Left lung (tissue), 10 donors: ENCODE data around the gene CBL. TPM values are rescaled to one million over a fixed set of nuclear protein-coding genes. Genes with fewer than 3 reads are reported as not detected.
"Not testable (repeated sequence)": the region's sequence is repeated elsewhere in the genome, so short reads cannot be mapped to it uniquely, and the experiment has no call there.

Experiments used
- ATAC-seq: fragments of 200-7000 bp; cut with Tn5 transposase; one replicate; pipeline ENCODE4 v1.9.1; 2020; ENCODE audit warnings: moderate library complexity
- DNase-seq, 4 donors: peaks; one replicate each; pipeline ENCODE4 v3.0.0-alpha.2; 2013 to 2020
- H3K27ac ChIP-seq, 2 donors: fragments of 200-600 bp; sonication (generic) in 1 of 2; one replicate each; pipeline versions ENCODE4 v1.5.0 to v1.8.0; 2020 to 2021
- H3K27me3 ChIP-seq, 2 donors: fragments of 200-600 bp; sonication (generic) in 1 of 2; one replicate each; pipeline versions ENCODE4 v1.5.0 to v1.8.0; 2020 to 2021
- H3K36me3 ChIP-seq, 2 donors: fragments of 200-600 bp; sonication (generic) in 1 of 2; one replicate each; pipeline versions ENCODE4 v1.5.0 to v1.8.0; 2020 to 2021
- H3K4me1 ChIP-seq, 2 donors: fragments of 200-600 bp; one replicate each; pipeline ENCODE4 v1.8.0; 2021
- H3K4me3 ChIP-seq, 2 donors: fragments of 200-600 bp; sonication (generic) in 1 of 2; one replicate each; pipeline versions ENCODE4 v1.5.0 to v1.8.0; 2020 to 2021; ENCODE audit warnings: mild to moderate bottlenecking in 1 of 2
- H3K9me3 ChIP-seq, 2 donors: fragments of 200-600 bp; sonication (generic) in 1 of 2; one replicate each; pipeline versions ENCODE4 v1.5.0 to v1.8.0; 2020 to 2021
- intact Hi-C, 2 donors: fragments of 100-400 bp; cut with DNase I; formaldehyde crosslinking; loops; one replicate each; pipeline versions ENCODE4 v1.11.2 to v1.14.2; 2022
- polyA plus RNA-seq, 6 donors: library from polyadenylated mRNA; unstranded; fragments of 120-200 nt; gene quantifications; one replicate each; pipeline ENCODE4 v1.2.1, GENCODE V29; 2013; ENCODE audit not compliant: insufficient read length in 6 of 6
- total RNA-seq, 2 donors: library from RNA; stranded (reverse); fragmentation: NEBNext Ultra II Directional; extraction: Animal tissue kit (Norgen Biotek cat#: 25700); gene quantifications; one replicate each; pipeline ENCODE4 v1.2.1, GENCODE V29; 2021
- TF ChIP-seq, protein P1 (sequence below), 2 donors: fragments of 200-600 bp; sonication (generic) in 1 of 2; IDR thresholded peaks; one replicate each; pipeline versions ENCODE4 v1.5.0 to v1.8.0; 2021; ENCODE audit warnings: antibody characterized with exemption in 2 of 2
- donor health status: DM: no; HTN: yes; CAD: no.
- donor health status: DM: no; HTN: no; CAD: no.

The CBL gene
- total and polyA plus RNA-seq, 8 donors, result 18.9 to 36.6 (median 22.1) TPM

DNA sequence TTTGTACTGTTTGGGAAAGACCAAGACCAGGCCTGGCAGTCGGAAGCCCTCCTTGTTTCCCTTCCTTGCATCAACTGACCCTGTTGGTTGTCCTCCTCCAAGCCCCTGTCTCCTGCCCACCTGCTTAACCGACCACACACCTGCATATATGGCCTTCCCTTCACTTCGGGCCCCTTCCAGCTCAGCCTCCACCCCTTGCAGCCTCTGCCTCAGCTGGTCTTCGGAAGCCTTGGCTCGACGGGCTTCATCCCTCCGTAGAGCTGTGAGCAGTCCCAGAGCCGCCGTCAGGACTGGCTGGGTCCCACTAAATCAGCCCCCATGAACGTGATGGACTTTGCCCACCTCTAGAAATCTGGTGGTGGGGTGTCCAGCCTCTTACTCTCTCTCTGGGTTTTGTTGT lies 12.5 kb upstream of the CBL start:
- TF ChIP-seq, protein P1, sequence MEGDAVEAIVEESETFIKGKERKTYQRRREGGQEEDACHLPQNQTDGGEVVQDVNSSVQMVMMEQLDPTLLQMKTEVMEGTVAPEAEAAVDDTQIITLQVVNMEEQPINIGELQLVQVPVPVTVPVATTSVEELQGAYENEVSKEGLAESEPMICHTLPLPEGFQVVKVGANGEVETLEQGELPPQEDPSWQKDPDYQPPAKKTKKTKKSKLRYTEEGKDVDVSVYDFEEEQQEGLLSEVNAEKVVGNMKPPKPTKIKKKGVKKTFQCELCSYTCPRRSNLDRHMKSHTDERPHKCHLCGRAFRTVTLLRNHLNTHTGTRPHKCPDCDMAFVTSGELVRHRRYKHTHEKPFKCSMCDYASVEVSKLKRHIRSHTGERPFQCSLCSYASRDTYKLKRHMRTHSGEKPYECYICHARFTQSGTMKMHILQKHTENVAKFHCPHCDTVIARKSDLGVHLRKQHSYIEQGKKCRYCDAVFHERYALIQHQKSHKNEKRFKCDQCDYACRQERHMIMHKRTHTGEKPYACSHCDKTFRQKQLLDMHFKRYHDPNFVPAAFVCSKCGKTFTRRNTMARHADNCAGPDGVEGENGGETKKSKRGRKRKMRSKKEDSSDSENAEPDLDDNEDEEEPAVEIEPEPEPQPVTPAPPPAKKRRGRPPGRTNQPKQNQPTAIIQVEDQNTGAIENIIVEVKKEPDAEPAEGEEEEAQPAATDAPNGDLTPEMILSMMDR (IDR thresholded peaks at IDR 0.05), result no peak
- intact Hi-C loops, result no loop called here
- H3K9me3 ChIP-seq, result no peaks in the 10 kb centered on the region
- H3K27ac ChIP-seq, result no peak overlapping the region
- no peak overlapping the region for H3K4me3 ChIP-seq
- no peaks in the 10 kb centered on the region for H3K36me3 ChIP-seq
- DNase-seq (no peak), ATAC-seq (no peak)
- H3K4me1 ChIP-seq, result peaks cover 0 to 27% of the 10 kb centered on the region in 2 donors
- no peaks in the 10 kb centered on the region for H3K27me3 ChIP-seq

DNA sequence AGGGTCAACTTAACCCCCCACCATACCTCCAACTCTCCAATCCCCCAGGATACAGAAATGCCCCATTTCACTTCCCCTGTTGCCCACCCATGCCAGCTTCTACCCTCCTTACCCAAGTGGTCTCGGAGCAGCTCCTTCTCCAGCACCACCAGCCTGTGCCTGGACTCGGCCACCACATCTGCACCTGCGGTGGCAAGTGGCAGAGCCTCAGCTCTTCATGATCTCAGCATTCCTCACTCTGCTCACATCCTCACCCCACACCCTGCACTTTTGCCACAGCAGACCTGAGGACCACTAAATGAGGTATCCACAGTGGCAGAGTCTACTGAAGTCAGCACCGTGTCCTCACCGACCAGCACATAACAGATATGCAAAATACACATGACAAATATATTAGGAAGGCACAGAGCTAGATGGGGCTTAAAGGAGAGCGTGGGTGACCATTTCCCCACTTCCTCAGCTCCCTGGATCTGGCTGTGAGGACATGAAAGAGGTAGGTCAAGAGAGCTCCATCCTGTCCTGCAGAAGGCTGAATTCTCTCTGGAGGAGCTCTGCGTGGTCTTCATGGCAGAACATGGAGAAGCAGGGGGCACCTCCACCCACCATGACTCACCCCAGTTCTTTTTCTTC lies 11.2 kb upstream of the CBL start:
- Histone ChIP-seq H3K4me3 (no peak overlapping the region), H3K27me3 (no peaks in the 10 kb centered on the region), H3K36me3 (no peaks in the 10 kb centered on the region), H3K4me1 (peaks cover 0 to 27% of the 10 kb centered on the region in 2 donors), H3K27ac (no peak overlapping the region), H3K9me3 (no peaks in the 10 kb centered on the region)
- DNase-seq (no peak), ATAC-seq (no peak)
- TF ChIP-seq, protein P1 (IDR thresholded peaks at IDR 0.05), result no peak
- intact Hi-C loops, result no loop called here

DNA sequence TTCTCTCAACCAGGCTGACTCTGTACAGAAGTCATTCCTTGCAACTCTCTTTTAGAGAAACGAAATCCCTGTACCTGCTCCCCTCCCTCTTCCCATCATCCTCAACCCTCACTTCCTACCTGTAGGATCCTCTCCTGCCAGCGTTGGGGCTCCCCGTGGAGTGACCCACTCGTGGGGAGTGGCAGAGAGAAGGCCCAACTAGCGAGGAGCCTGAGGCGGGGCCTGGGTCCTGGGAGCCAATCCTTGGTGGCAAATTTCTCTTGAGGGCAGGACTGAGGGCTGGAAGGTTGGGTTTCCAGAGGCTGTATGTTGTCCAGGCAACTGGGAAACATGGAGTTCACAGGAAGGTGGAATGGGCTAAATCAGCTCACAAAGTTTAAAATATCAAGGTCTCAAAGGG lies 10.5 kb upstream of the CBL start:
- Histone ChIP-seq H3K27ac (peak overlapping the region in 1 of 2 donors; percentile 60), H3K27me3 (no peaks in the 10 kb centered on the region), H3K4me1 (peaks cover 0 to 27% of the 10 kb centered on the region in 2 donors), H3K4me3 (no peak overlapping the region), H3K9me3 (no peaks in the 10 kb centered on the region), H3K36me3 (no peaks in the 10 kb centered on the region)
- TF ChIP-seq, protein P1 (IDR thresholded peaks at IDR 0.05), result no peak
- intact Hi-C loops, result no loop called here
- peak; percentile 91 for ATAC-seq
- DNase-seq, result peak in 2 of 4 donors; percentile 23 to 63

DNA sequence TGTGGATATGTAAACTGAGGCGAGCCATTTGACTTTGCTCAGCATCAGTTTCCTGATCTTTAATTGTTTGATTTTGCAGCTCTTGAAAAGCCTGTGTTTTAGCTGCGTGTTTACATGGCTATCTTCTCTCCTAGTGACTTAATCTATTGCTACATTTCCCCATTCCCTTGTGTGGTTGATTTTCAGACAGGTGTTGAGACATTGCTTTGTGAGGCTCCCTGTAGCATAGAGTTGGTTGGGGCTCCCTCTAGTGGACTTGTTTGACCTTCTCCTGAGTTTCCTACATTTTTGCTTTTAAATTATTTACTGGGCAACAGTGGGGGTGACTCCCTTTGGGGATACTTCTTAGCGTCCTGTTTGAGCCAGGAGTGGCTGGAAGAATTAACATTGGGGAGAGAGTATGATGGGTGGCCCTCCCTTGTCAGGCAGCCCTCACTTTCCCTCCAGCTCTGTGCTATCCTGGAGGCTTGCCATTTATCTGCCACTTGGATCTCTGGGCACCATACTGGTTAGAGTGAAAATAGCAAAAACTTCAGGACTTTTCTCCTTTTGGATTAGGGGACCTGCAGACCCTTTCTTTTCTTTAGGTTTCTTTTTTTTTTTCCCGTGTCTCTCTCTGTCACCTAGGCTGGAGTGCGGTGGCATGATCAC lies 9.2 kb upstream of the CBL start:
- no peaks in the 10 kb centered on the region for H3K9me3 ChIP-seq
- H3K27me3 ChIP-seq, result no peaks in the 10 kb centered on the region
- no peaks in the 10 kb centered on the region for H3K36me3 ChIP-seq
- H3K4me3 ChIP-seq, result no peak overlapping the region
- H3K27ac ChIP-seq, result peak overlapping the region in 1 of 2 donors; percentile 60
- TF ChIP-seq, protein P1 (IDR thresholded peaks at IDR 0.05), result peak; percentile 74 to 84
- DNase-seq (peak in 2 of 4 donors; percentile 58 to 85), ATAC-seq (peak; percentile 94)
- H3K4me1 ChIP-seq, result peaks cover 0 to 27% of the 10 kb centered on the region in 2 donors
- intact Hi-C loops, result no loop called here

DNA sequence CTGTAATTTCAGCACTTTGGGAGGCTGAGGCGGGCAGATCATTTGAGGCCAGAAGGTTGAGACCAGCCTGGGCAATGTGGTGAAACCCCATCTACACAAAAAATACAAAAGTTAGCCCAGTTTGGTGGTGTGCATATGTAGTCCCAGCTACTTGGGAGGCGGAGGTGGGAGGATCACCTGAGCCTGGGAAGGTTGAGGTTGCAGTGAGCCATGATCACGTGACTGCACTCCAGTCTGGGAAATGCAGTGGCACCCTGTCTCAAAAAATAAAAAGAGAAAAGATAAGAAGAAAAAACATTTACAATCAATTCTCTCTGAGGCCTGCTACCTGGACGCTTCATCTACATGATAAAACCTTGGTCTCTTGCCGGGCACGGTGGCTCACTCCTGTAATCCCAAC lies 7.2 kb upstream of the CBL start:
- Histone ChIP-seq H3K27me3 (no peaks in the 10 kb centered on the region), H3K27ac (no peak overlapping the region), H3K4me3 (no peak overlapping the region), H3K4me1 (peaks cover 0 to 20% of the 10 kb centered on the region in 2 donors), H3K36me3 (no peaks in the 10 kb centered on the region), H3K9me3 (no peaks in the 10 kb centered on the region)
- TF ChIP-seq, protein P1 (IDR thresholded peaks at IDR 0.05), result no peak
- intact Hi-C loops, result no loop called here
- DNase-seq (no peak), ATAC-seq (no peak)

DNA sequence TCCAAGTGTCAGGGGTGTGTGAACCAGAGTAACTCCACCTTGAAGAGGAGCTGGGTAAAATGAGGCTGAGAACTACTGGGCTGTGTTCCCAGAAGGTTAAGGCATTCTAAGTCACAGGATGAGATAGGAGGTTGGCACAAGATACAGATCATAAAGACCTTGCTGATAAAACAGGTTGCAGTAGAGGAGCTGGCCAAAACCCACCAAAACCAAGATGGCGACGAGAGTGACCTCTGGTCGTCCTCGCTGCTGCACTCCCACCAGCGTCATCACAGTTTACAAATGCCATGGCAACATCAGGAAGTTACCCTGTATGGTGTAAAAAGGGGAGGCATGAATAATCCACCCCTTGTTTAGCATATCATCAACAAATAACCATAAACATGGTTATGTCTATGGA lies 4.9 kb upstream of the CBL start:
- H3K27ac ChIP-seq, H3K36me3 ChIP-seq, DNase-seq, intact Hi-C loops, H3K27me3 ChIP-seq, ATAC-seq, H3K9me3 ChIP-seq, H3K4me3 ChIP-seq: not testable (repeated sequence)
- peaks cover 0 to 26% of the 10 kb centered on the region in 2 donors for H3K4me1 ChIP-seq
